ENCODE measurements around the gene NMNAT2.

DNA sequence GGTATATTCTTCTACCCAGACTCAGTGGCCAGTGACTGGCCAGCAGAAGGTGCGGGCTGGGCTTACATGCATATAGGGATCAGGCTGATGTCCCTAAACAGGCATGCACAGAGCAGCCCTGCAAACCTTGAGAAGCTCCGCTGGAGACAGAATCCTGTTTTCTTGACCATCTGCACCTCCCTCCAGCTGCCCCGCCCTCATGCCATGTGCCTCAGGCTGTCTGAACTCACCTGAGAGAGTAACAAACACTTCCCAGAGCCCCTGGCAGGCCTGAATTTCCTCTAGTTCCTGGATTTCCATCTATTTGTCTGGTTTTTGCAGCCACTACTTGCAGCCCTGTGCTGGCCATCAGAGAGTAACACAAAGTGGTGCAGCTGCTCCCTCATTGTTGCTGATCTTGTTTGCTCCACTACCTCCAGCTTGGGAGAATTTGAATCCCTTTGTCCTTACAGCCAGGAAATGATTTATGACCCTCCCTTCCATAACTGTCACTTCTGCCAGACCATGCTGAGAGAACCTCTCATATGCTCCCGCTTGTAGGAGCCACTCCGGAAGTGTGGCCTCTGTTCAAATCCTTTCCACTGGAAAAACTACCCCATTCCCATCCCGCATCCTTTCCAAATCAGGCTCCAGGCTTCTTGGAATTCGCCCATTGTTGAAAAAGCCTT is 113.6 kb downstream of the NMNAT2 start:
- TF ChIP-seq YY1 (IDR thresholded peaks at IDR 0.05; ENCODE audit: insufficient read depth, insufficient read length), result no peak
- TF ChIP-seq ZNF274 (IDR thresholded peaks at IDR 0.05; ENCODE audit: low read depth, low read length), result no peak

Data from NT2/D1 (cell line).